GM13977 (cell line): ENCODE results near the gene ANAPC5.

ENCODE experiments used
- DNase-seq: peaks from one replicate; pipeline ENCODE4 v3.0.0; 2012; ENCODE audit warnings: low spot score
- CTCF ChIP-seq: IDR thresholded peaks from 2 replicates; pipeline ENCODE4 v1.5.1; 2012; ENCODE audit warnings: mild to moderate bottlenecking, control low read depth; ENCODE audit not compliant: insufficient read depth; ENCODE audit errors: extremely low read depth, missing control alignments
- in situ Hi-C: fragments of 300-500 bp; cut with MboI; formaldehyde crosslinking; loops from one replicate; pipeline ENCODE4 v1.12.0; 2022; ENCODE audit warnings: low sequenced_read_pairs, low pct_unique_long_range_greater_than_20kb, mixed read lengths, inconsistent platforms; ENCODE audit not compliant: unreplicated experiment

ANAPC5 gene

GRCh38 chr12:121274036-121274763 is 78.0 kb downstream of the ANAPC5 start:
- no peak for DNase-seq
- in situ Hi-C loops, result no loop called here
- TF ChIP-seq CTCF, result no peak

DNA sequence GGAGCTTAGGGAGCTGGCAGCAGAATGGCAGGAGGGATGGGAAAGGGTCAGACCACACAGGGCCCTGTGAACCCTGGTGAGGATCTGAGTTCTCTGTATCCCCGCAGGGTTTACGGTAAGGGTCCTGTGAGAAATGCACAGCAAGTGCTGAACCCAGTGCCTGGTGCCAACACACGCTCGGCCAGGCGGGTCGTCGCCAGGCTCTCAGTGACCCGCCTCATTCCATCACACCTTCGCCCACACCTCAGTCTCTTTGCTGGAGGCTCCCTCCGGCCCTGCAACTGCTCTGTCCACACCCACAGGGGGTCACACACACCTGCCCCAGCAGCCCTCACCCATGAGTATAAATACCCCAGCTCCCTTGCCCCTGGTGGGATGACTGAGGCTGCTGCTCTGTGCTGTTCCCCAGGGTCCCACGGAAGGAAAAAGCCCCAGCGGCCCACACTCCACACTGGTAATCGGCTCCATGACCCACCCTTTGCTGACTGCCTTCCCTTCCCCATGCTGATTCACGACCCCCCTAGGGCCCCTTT is 78.8 kb downstream of the ANAPC5 start:
- DNase-seq, result no peak
- in situ Hi-C loops, result no loop called here
- no peak for TF ChIP-seq CTCF

DNA sequence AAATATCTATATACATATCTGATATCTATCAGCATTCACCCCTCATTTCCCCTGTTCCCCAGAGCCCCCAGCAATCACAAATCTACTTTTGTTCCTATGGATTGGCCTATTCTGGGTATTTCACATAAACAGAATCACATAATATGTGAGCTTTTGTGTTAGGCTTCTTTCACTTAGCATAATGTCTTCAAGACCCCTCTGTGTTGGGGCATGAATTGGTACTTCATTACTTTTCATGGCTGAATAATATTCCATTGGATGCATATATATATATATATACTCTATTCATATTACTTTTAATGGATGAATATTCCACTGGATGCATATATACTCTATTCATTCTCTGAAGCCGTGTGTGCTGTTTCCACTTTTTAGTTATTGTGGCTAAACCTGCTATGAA is 84.4 kb downstream of the ANAPC5 start:
- DNase-seq, result no peak
- in situ Hi-C loops, result no loop called here
- no peak for TF ChIP-seq CTCF

DNA sequence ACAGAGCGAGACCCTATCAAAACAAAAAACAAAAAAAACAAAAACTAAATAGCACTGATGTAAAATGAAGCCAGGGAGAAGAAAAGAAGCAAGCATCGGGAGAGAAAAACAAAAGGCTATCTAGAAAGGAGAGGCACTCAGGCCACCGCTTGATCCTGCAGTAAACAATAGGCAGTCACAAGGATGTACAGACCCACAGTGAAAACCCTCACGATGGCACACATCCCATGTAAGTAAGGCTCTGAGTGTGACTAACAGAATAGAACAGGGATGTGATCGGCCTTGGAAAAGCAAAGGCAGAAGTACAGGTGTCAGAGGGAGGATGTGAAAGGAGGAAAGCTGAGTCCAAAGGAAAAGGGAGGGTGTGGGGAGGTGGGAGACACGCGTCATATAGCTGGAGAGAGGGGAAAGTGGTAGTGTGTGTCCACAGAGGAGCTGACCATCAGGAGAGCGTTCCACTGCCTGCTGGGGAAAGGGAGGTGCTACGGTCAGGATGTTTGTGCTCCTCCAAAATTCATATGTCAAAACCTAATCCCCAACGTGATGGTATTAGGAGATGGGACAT is 87.2 kb downstream of the ANAPC5 start:
- in situ Hi-C loops, result no loop called here
- DNase-seq, result no peak
- no peak for TF ChIP-seq CTCF

GRCh38 chr12:121264135-121264534 is 88.1 kb downstream of the ANAPC5 start:
- in situ Hi-C loops, result no loop called here
- no peak for TF ChIP-seq CTCF
- DNase-seq, result no peak

DNA sequence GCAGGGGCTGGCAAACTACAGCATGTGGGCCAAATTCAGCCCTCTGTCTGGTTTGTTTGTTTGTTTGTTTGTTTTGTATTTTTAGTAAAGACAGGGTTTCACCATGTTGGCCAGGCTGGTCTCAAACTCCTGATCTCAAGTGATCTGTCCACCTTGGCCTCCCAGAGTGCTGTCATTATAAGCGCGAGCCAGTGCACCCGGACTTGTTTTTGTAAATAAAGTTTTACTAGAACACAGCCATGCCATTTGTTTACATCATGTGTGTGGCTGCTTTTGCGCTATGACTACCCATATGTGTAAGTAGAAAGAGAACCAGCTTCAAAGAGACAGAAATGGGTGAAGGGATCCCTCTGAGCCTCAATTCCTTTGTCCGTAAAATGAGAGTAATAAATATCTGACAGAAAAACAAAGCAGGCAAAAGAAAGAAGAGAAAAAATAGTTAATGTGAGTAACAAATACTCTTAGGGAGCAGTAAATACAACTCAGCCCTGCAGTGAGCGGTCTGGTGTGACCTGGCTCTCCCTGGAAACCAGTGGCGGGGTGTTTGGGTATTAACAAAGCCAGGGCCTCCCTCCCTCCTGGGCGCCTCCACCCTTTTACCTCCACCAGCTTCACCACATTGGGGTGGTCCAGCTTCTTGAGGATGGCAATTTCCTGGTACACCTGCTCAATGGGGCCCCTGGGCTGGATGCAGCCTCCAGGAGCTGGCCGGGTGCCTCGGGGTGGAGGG is 88.8 kb downstream of the ANAPC5 start:
- no peak for TF ChIP-seq CTCF
- no peak for DNase-seq
- in situ Hi-C loops, result no loop called here
